Measurements from ENCODE around the gene EARS2. TPM values are rescaled to one million over a fixed set of nuclear protein-coding genes. Genes with fewer than 3 reads are reported as not detected.

EARS2 gene
- total RNA-seq, 1 experiment from 2014 or later, result 55.9 TPM

GRCh38 chr16:23579371-23579770 is 22.2 kb upstream of the EARS2 start:
- no peak for ATAC-seq
- no peak overlapping the region for H3K4me3 Mint-ChIP-seq
- CTCF ChIA-PET, result no interaction called here

More at GRCh38 chr16:23579371-23579770, 22.2 kb upstream of the EARS2 start:
- peaks cover 44% of the 10 kb centered on the region for H3K36me3 Mint-ChIP-seq
- TF ChIP-seq NFATC4 (CRISPR knock-in tag; IDR thresholded peaks at IDR 0.05) (no peak), ARID4B (CRISPR knock-in tag; IDR thresholded peaks at IDR 0.05; ENCODE audit: borderline replicate concordance) (no peak), RELA (CRISPR knock-in tag; IDR thresholded peaks at IDR 0.05; ENCODE audit: borderline replicate concordance) (no peak), JUN (CRISPR knock-in tag; IDR thresholded peaks at IDR 0.05) (no peak), ATF2 (CRISPR knock-in tag; IDR thresholded peaks at IDR 0.05; ENCODE audit: borderline replicate concordance, low read depth) (no peak), NFYB (CRISPR knock-in tag; conservative IDR thresholded peaks at IDR 0.05; ENCODE audit: low read depth) (no peak), ZSCAN18 (CRISPR knock-in tag; IDR thresholded peaks at IDR 0.05) (no peak), SMAD4 (CRISPR knock-in tag; IDR thresholded peaks at IDR 0.05) (no peak), NFE2L1 (CRISPR knock-in tag; IDR thresholded peaks at IDR 0.05) (no peak), NR2C2 (CRISPR knock-in tag; IDR thresholded peaks at IDR 0.05) (no peak)
- TF ChIP-seq, protein P1, sequence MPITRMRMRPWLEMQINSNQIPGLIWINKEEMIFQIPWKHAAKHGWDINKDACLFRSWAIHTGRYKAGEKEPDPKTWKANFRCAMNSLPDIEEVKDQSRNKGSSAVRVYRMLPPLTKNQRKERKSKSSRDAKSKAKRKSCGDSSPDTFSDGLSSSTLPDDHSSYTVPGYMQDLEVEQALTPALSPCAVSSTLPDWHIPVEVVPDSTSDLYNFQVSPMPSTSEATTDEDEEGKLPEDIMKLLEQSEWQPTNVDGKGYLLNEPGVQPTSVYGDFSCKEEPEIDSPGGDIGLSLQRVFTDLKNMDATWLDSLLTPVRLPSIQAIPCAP (CRISPR knock-in tag; IDR thresholded peaks at IDR 0.05), result no peak
- TF ChIP-seq, protein P2, sequence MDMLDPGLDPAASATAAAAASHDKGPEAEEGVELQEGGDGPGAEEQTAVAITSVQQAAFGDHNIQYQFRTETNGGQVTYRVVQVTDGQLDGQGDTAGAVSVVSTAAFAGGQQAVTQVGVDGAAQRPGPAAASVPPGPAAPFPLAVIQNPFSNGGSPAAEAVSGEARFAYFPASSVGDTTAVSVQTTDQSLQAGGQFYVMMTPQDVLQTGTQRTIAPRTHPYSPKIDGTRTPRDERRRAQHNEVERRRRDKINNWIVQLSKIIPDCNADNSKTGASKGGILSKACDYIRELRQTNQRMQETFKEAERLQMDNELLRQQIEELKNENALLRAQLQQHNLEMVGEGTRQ (CRISPR knock-in tag; IDR thresholded peaks at IDR 0.05), result no peak
- TF ChIP-seq, protein P3, sequence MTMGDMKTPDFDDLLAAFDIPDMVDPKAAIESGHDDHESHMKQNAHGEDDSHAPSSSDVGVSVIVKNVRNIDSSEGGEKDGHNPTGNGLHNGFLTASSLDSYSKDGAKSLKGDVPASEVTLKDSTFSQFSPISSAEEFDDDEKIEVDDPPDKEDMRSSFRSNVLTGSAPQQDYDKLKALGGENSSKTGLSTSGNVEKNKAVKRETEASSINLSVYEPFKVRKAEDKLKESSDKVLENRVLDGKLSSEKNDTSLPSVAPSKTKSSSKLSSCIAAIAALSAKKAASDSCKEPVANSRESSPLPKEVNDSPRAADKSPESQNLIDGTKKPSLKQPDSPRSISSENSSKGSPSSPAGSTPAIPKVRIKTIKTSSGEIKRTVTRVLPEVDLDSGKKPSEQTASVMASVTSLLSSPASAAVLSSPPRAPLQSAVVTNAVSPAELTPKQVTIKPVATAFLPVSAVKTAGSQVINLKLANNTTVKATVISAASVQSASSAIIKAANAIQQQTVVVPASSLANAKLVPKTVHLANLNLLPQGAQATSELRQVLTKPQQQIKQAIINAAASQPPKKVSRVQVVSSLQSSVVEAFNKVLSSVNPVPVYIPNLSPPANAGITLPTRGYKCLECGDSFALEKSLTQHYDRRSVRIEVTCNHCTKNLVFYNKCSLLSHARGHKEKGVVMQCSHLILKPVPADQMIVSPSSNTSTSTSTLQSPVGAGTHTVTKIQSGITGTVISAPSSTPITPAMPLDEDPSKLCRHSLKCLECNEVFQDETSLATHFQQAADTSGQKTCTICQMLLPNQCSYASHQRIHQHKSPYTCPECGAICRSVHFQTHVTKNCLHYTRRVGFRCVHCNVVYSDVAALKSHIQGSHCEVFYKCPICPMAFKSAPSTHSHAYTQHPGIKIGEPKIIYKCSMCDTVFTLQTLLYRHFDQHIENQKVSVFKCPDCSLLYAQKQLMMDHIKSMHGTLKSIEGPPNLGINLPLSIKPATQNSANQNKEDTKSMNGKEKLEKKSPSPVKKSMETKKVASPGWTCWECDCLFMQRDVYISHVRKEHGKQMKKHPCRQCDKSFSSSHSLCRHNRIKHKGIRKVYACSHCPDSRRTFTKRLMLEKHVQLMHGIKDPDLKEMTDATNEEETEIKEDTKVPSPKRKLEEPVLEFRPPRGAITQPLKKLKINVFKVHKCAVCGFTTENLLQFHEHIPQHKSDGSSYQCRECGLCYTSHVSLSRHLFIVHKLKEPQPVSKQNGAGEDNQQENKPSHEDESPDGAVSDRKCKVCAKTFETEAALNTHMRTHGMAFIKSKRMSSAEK (CRISPR knock-in tag; IDR thresholded peaks at IDR 0.05; ENCODE audit: borderline replicate concordance), result no peak
- H3K4me1 Mint-ChIP-seq, result no peaks in the 10 kb centered on the region
- no peak overlapping the region for H3K27ac Mint-ChIP-seq
- H3K27me3 Mint-ChIP-seq (ENCODE audit: low read depth), result no peaks in the 10 kb centered on the region
- no peaks in the 10 kb centered on the region for H3K9me3 Mint-ChIP-seq
- POLR2A ChIA-PET, result no interaction called here
- DNase-seq (ENCODE audit: low spot score), result no peak

Measured in WTC11 (cell line).